Stimulated activated CD8-positive, alpha-beta memory T cell treated with anti-CD3 and anti-CD28 coated beads, Interleukin-7, amount 100 ng/mL, for 24 hours (primary cell): Measurements from ENCODE around the gene MAP3K10.

Experiments
- DNase-seq: peaks from one replicate; pipeline ENCODE4 v3.0.0-alpha.2; 2020; ENCODE audit warnings: low read depth

MAP3K10 gene

GRCh38 chr19:40249781-40250180 lies 58.6 kb downstream of the MAP3K10 start:
- no peak for DNase-seq

DNA sequence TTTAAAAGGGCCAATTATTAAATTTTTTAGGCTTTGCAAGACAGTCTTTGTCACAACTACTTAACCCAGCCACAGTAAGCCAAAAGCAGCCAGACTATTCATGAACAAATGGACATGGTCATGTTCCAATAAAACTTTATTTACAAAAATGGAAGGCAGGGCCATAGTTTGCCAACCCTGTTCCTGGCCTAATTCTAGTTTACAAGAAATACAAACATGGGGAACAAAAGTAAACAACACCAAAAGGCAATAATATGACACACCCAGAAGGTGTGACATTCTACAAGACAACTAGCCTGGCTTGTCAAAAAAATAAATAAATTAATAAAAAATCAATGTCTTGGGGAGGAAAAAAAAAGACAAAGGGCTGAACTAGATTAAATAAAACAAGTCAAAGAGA lies 60.0 kb downstream of the MAP3K10 start:
- no peak for DNase-seq

DNA sequence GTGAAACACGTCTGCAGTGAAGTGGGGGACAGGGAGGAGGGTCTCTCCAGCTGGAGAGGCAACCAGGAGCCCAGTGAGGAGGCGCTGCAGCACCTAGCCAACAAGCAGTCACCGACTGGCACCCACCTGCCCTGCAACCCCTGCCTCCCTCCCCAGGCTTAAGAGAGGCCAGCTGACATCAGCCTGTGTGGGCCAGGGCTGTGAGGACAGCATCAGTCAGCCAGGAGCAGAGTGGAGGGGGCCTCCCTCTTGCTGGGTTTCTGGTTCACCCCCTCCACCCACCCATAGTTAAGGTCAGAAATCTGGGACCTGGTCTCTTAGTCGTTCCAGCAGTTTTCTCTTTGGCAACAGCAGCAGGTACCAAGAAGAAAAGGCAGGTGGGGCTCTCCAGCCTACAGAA lies 60.8 kb downstream of the MAP3K10 start:
- DNase-seq, result no peak

DNA sequence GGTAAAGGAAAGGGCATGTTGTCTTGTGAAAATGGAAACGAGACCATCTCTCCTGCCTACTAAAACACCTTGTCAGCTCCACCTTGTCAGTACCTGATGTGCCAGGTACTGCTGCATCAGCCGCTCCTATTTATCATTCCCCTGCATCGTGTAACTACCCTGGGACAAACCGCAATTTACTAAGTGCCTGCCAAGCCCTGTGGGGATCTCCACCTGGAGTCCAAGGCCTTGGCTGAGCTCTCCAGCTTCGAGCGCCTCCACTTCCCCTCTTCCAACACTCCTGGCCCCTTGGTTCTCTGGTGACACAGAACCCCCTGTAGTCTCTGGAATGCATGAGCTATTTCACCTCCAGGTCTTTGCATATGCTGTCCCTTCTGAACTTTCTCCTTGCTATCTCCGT lies 61.2 kb downstream of the MAP3K10 start:
- no peak for DNase-seq

DNA sequence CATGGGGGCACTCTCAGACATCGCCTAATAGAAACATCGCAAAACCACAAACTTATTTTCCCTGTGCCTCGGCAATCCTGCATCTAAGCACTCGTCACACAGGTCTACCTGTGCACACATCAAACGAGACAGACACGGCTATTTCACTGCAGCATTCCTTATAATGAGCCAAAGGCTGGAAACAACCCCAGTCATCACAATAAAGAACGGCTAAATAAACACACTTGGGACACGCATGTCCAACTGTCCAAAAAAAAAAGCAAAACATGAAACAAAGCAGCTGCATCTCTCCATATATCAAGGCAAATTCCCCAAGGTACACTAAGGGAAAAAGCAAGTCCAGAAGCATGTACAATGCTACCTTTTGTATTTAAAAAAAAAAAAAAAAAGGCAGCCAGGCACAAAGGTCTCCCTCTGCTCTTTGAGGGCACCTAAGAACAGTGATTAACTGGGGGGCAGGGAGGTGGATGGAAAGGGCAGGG lies 62.4 kb downstream of the MAP3K10 start:
- DNase-seq, result no peak

GRCh38 chr19:40254714-40255418 lies 63.6 kb downstream of the MAP3K10 start:
- no peak for DNase-seq

- DNase-seq, result no peak
Observed at GRCh38 chr19:40255619-40256166, 64.5 kb downstream of the MAP3K10 start.

DNA sequence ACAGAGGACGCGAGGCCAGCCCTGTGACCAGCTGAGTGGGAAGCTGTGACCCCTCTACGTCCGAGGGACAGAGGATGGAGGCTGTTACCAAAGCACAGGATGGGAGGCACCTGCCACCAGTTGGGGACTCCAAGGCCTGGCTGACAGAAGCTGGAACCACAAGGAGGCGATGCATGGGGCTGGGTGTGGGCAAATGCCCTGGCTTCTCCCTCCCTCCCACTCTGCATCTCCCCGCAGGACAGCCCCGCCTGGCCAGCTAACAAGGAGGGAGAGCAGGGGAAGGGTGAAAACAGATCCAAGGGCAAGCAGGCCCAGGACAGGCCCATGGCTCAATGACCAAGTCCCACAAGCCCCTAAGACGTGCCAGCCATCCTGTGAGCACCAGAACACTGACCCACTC lies 65.3 kb downstream of the MAP3K10 start:
- DNase-seq, result no peak

GRCh38 chr19:40257096-40257517 lies 65.9 kb downstream of the MAP3K10 start:
- DNase-seq, result no peak

GRCh38 chr19:40261631-40262030 lies 70.4 kb downstream of the MAP3K10 start:
- no peak for DNase-seq

DNA sequence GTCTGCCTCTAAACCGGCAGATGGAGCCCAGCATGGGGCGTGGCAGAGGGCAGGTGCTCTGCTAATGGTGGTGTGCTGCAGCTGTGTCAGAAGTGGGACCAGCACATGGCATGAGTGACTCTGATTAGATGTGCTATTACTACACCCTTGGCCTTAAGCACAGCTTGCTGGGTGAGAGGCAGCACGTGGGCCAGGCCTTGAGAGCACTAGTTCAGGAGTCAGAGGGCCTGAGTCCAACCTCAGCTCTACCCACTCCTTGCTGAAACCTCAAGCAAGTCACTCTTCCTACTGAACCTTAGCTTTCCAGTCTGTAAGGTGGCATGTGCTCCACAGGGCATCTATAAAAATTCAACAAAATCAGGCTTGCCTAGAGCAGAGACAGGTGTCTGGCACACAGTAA lies 71.2 kb downstream of the MAP3K10 start:
- DNase-seq, result no peak

GRCh38 chr19:40263440-40264313 lies 72.5 kb downstream of the MAP3K10 start:
- no peak for DNase-seq

- no peak for DNase-seq
Observed at GRCh38 chr19:40264314-40265054, 73.3 kb downstream of the MAP3K10 start.
